Neuronal stem cell (in vitro differentiated cells): ENCODE data around the gene SPOP.
A peak's percentile ranks its signal among the peaks of the same experiment; 100 is the strongest.

Experiments
- DNase-seq: peaks from one replicate; pipeline ENCODE4 v3.0.0-alpha.2; 2013; ENCODE audit warnings: low spot score
- H2AFZ ChIP-seq: one replicate; pipeline ENCODE4 v1.6.1; 2013; ENCODE audit warnings: mild to moderate bottlenecking, low read length, inconsistent platforms
- H2AK5ac ChIP-seq: 2 replicates; pipeline ENCODE4 v1.6.1; 2013; ENCODE audit warnings: low read depth, mild to moderate bottlenecking, inconsistent platforms, low read length, moderate library complexity, mixed read lengths
- H2BK120ac ChIP-seq: 2 replicates; pipeline ENCODE4 v1.6.1; 2013; ENCODE audit warnings: low read depth, mild to moderate bottlenecking, inconsistent platforms, low read length, moderate library complexity, mixed read lengths
- H2BK12ac ChIP-seq: one replicate; pipeline ENCODE4 v1.6.1; 2013; ENCODE audit warnings: low read length, inconsistent platforms
- H2BK15ac ChIP-seq: 2 replicates; pipeline ENCODE4 v1.6.1; 2013; ENCODE audit warnings: mild to moderate bottlenecking, low read length, inconsistent platforms, mixed read lengths
- H2BK5ac ChIP-seq: one replicate; pipeline ENCODE4 v1.6.1; 2013; ENCODE audit warnings: inconsistent platforms, mild to moderate bottlenecking, low read length, moderate library complexity
- H3K14ac ChIP-seq: one replicate; pipeline ENCODE4 v1.6.1; 2013; ENCODE audit warnings: low read length, inconsistent platforms
- H3K18ac ChIP-seq: 2 replicates; pipeline ENCODE4 v1.6.1; 2013; ENCODE audit warnings: low read length, inconsistent platforms
- H3K23ac ChIP-seq: 2 replicates; pipeline ENCODE4 v1.6.1; 2013; ENCODE audit warnings: low read depth, mild to moderate bottlenecking, mixed read lengths, low read length, inconsistent platforms; ENCODE audit not compliant: poor library complexity
- H3K27ac ChIP-seq: replicated peaks from 3 replicates; pipeline ENCODE4 v1.5.1; 2013; ENCODE audit warnings: low read length, inconsistent platforms
- H3K27me3 ChIP-seq, 3 experiments: 2 replicates each; pipeline ENCODE4 v1.6.1; 2013; ENCODE audit warnings: low read length in 3 of 3, mild to moderate bottlenecking in 2 of 3, inconsistent platforms in 1 of 3, low read depth in 1 of 3, mixed read lengths in 1 of 3, moderate library complexity in 1 of 3; ENCODE audit not compliant: control insufficient read depth in 3 of 3, insufficient read depth in 3 of 3
- H3K36me3 ChIP-seq, 2 donors: replicated peaks in 1 of 2; 2 replicates each; pipeline ENCODE4 v1.6.1; 2013; ENCODE audit warnings: low read length in 2 of 2; ENCODE audit not compliant: control insufficient read depth in 2 of 2, insufficient read depth in 2 of 2
- H3K4ac ChIP-seq: 2 replicates; pipeline ENCODE4 v1.6.1; 2013; ENCODE audit warnings: inconsistent platforms, mild to moderate bottlenecking, low read length, moderate library complexity
- H3K4me1 ChIP-seq, 2 donors: 1 replicate in 1 of 2; 2 replicates in 1 of 2; pipeline ENCODE4 v1.6.1; 2013; ENCODE audit warnings: low read length in 2 of 2, low read depth in 1 of 2; ENCODE audit not compliant: control insufficient read depth in 2 of 2, insufficient read depth in 1 of 2
- H3K4me2 ChIP-seq: one replicate; pipeline ENCODE4 v1.6.1; 2013; ENCODE audit warnings: mild to moderate bottlenecking, low read length, inconsistent platforms; ENCODE audit not compliant: insufficient read depth, poor library complexity, severe bottlenecking
- H3K4me3 ChIP-seq, 2 donors: 2 replicates each; pipeline ENCODE4 v1.5.1; 2013; ENCODE audit warnings: low read length in 2 of 2, mild to moderate bottlenecking in 2 of 2, inconsistent platforms in 1 of 2, moderate library complexity in 1 of 2
- H3K79me1 ChIP-seq: one replicate; pipeline ENCODE4 v1.6.1; 2013; ENCODE audit warnings: low read depth, mild to moderate bottlenecking, inconsistent platforms, low read length, moderate library complexity
- H3K9ac ChIP-seq: one replicate; pipeline ENCODE4 v1.6.1; 2013; ENCODE audit warnings: mild to moderate bottlenecking, low read depth, low read length, inconsistent platforms; ENCODE audit not compliant: poor library complexity
- H3K9me3 ChIP-seq, 2 donors: replicated peaks in 1 of 2; 2 replicates each; pipeline versions ENCODE3 to v1.6.1; 2013; ENCODE audit warnings: low read length in 2 of 2, mild to moderate bottlenecking in 2 of 2, inconsistent platforms in 1 of 2, low read depth in 1 of 2, mixed read lengths in 1 of 2, moderate library complexity in 1 of 2; ENCODE audit not compliant: control insufficient read depth in 2 of 2, insufficient read depth in 1 of 2
- H4K8ac ChIP-seq: one replicate; pipeline ENCODE4 v1.6.1; 2013; ENCODE audit warnings: low read depth, mild to moderate bottlenecking, inconsistent platforms, low read length, moderate library complexity
- H4K91ac ChIP-seq: one replicate; pipeline ENCODE4 v1.6.1; 2013; ENCODE audit warnings: low read length, low read depth, mild to moderate bottlenecking, inconsistent platforms; ENCODE audit not compliant: poor library complexity
- WGBS, 2 donors: extraction: QIAGEN DNeasy Blood & Tissue Kit; methylation state at CpG; one replicate each; pipeline ENCODE4 v1.1.7; 2013; ENCODE audit warnings: missing lambda C conversion rate in 2 of 2, mixed read lengths in 1 of 2; ENCODE audit not compliant: insufficient read length in 2 of 2, insufficient replicate concordance in 1 of 2; ENCODE audit errors: extremely low coverage in 2 of 2; 5-methylcytosine and 5-hydroxymethylcytosine counted together

The SPOP gene

DNA sequence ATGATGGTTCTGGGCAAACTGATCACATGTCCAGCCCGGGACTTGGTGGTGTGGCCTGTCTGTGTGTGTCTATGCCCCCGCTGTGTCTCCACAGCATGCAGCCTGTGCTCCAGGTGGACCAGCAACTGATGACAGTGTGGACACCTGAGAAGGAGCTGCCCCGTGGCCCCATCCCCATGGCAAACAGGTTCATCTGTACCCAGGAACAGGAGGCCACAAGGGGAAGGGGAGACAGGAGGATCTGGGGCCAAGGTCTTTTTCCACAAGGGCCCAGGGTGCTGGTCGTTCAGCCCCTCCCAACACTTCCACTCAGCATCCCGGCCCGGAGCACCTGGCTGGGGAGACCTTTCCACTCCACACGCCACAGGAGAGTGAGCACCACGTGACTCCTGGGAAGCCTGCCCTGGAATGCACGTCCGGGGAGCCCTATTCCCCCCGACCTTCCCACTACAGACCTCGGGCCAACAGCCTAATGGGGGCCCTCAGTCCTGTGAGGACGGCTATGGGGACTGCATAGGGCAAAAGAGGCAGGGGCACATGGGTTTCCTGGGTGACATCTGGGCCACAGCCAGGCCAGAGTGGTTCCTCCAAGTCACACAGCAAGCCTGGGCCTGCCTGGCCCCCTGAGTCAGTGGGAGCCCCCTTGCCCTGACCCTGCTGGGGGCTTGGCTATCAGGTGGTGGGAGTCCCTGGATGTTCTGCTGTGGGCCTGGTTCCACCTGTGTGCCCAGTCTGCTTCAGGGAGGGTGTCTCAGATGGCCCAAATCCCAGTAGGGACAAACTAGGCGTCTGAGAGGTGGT, 123.0 kb downstream of the SPOP start:
- H3K4me3 ChIP-seq, result no peak overlapping the region
- H2BK12ac ChIP-seq, result no peak overlapping the region
- DNase-seq, result no peak
- H3K4ac ChIP-seq, result no peak overlapping the region
- H3K9ac ChIP-seq, result no peak overlapping the region
- no peak overlapping the region for H3K23ac ChIP-seq
- no peak overlapping the region for H3K27ac ChIP-seq
- peak overlapping the region; percentile 41 for H2BK15ac ChIP-seq
- no peak overlapping the region for H2BK120ac ChIP-seq
- no peak overlapping the region for H2AK5ac ChIP-seq
- H3K4me2 ChIP-seq, result no peak overlapping the region
- no peak overlapping the region for H4K8ac ChIP-seq
- peaks cover 0 to 55% (median 0%) of the 10 kb centered on the region in 3 experiments for H3K27me3 ChIP-seq
- H3K36me3 ChIP-seq, result no peaks in the 10 kb centered on the region
- H3K18ac ChIP-seq, result peak overlapping the region; percentile 58
- peak overlapping the region; percentile 7 for H2BK5ac ChIP-seq
- no peaks in the 10 kb centered on the region for H3K79me1 ChIP-seq
- no peak overlapping the region for H2AFZ ChIP-seq
- WGBS, 2 donors, result no CpG with 5 or more reads among the region's 14 CpGs
- H3K4me1 ChIP-seq, result peaks cover 3 to 4% of the 10 kb centered on the region in 2 donors
- H4K91ac ChIP-seq, result no peak overlapping the region
- no peaks in the 10 kb centered on the region for H3K9me3 ChIP-seq
- H3K14ac ChIP-seq, result no peak overlapping the region

DNA sequence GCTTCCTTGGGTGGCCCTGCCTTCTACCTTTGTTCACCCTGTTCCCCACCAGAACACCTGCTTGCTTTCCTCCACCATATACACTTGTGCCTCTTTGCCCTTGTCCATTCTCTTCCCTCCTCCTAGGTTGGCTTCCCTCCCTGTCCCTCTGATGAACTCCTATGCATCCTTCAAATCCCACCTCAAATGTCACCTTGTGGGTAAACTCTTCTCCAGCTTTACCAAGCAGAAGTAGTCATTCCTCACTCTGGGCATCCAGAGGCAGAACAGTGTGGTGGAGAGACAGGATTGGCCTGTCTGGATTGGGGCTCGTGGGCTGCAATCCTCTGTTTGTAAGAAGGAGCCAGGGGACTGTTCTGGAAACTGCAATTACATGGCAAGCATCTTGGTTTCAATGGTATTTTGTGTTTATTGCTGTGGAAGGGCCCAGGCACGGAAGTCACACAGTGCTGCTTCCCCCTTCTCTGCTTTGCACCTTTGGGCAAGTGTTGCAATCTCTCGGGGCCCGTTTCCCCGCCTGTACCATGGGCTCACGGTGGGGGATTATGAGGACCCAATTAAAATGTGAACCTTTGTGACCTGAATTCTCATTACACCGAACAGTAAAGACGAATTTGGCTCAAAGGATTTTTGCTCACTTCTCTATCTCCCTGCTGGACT, 124.1 kb downstream of the SPOP start:
- no peak overlapping the region for H4K91ac ChIP-seq
- H2BK15ac ChIP-seq, result no peak overlapping the region
- no peak overlapping the region for H2BK12ac ChIP-seq
- H3K79me1 ChIP-seq, result no peaks in the 10 kb centered on the region
- H3K4me1 ChIP-seq, result peaks cover 3 to 4% of the 10 kb centered on the region in 2 donors
- H3K4me2 ChIP-seq, result no peak overlapping the region
- no peak overlapping the region for H2AFZ ChIP-seq
- no peak for DNase-seq
- peak overlapping the region; percentile 49 for H2AK5ac ChIP-seq
- no peak overlapping the region for H3K14ac ChIP-seq
- H3K9ac ChIP-seq, result no peak overlapping the region
- H3K36me3 ChIP-seq, result no peaks in the 10 kb centered on the region
- H2BK5ac ChIP-seq, result no peak overlapping the region
- H3K4me3 ChIP-seq, result no peak overlapping the region
- no peak overlapping the region for H3K27ac ChIP-seq
- H3K4ac ChIP-seq, result no peak overlapping the region
- H3K27me3 ChIP-seq, result peaks cover 0 to 58% (median 0%) of the 10 kb centered on the region in 3 experiments
- no peak overlapping the region for H3K23ac ChIP-seq
- WGBS, 2 donors, result no CpG with 5 or more reads among the region's 8 CpGs
- H2BK120ac ChIP-seq, result no peak overlapping the region
- no peak overlapping the region for H3K18ac ChIP-seq
- H3K9me3 ChIP-seq, result no peaks in the 10 kb centered on the region
- no peak overlapping the region for H4K8ac ChIP-seq

DNA sequence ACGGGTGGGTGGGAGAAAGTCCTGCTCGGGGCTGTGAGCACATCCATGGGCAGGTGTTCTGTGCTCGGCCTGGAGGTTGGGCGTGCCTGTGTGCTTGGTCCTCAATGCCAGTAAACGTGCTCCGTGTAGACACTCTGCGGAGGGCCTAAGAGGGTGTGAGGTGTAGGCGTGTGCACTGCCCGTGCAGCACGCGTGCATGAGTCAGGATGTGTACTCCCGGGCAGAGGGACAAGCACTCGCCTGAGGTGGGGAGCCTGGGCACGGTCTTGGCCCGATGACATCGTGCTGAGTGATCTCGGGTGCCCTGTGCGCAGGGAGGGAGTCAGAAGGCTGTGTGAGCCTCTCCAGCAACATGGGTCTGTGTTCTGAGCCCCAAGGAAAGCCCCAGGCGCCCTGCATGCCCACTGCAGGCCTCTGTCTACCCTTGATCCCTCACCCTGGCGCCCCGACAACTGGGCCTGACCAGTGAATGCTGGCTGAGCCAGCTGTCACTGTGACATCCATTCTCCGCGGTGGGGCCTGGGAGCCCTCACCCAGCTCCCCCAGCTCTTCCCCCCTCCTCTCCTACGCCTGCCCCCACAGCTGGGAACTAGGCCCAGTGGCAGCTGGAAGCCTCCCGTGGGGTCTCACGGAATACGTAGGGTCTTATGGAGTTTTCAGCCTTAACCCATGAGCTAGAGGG, 125.7 kb downstream of the SPOP start:
- peaks cover 0 to 72% (median 0%) of the 10 kb centered on the region in 3 experiments for H3K27me3 ChIP-seq
- H2AK5ac ChIP-seq, result peak overlapping the region; percentile 42
- H3K18ac ChIP-seq, result peak overlapping the region; percentile 73
- no peak overlapping the region for H3K4ac ChIP-seq
- DNase-seq, result no peak
- no peaks in the 10 kb centered on the region for H3K9me3 ChIP-seq
- no peak overlapping the region for H2AFZ ChIP-seq
- peak overlapping the region; percentile 70 for H3K23ac ChIP-seq
- no peak overlapping the region for H2BK120ac ChIP-seq
- peak overlapping the region; percentile 47 for H3K9ac ChIP-seq
- H4K91ac ChIP-seq, result no peak overlapping the region
- H2BK15ac ChIP-seq, result peak overlapping the region; percentile 86
- H4K8ac ChIP-seq, result no peak overlapping the region
- H3K4me2 ChIP-seq, result no peak overlapping the region
- H3K79me1 ChIP-seq, result no peaks in the 10 kb centered on the region
- WGBS, 2 donors, result no CpG with 5 or more reads among the region's 27 CpGs
- peaks cover 3 to 15% of the 10 kb centered on the region in 2 donors for H3K4me1 ChIP-seq
- no peak overlapping the region for H3K4me3 ChIP-seq
- peak overlapping the region; percentile 72 for H3K14ac ChIP-seq
- H3K36me3 ChIP-seq, result no peaks in the 10 kb centered on the region
- H3K27ac ChIP-seq, result no peak overlapping the region
- H2BK12ac ChIP-seq, result peak overlapping the region; percentile 75
- H2BK5ac ChIP-seq, result peak overlapping the region; percentile 54
